ENCODE data around the gene FERMT1.
"Not testable (repeated sequence)": the region's sequence is repeated elsewhere in the genome, so short reads cannot be mapped to it uniquely, and the experiment has no call there.

Gene FERMT1

DNA sequence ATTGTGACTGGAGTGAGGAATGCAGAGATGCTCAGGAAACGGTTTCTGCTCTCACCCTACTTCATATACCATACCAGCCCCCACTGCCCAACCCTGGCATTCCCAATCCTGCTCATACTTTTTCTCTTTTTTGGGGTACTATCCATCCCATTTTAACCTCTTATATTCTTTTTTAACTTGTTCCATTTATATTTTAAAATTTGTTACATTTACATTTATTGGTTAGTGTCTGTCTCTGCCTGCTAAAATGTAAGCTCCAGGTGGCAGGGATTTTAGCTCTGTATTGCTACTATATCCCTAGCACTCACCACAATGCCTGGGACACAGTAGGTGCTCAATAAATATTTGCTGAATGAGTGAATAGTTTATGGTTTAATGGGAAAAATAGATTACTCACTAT is 8.1 kb downstream of the FERMT1 start:
- DNase-seq, result no peak

DNA sequence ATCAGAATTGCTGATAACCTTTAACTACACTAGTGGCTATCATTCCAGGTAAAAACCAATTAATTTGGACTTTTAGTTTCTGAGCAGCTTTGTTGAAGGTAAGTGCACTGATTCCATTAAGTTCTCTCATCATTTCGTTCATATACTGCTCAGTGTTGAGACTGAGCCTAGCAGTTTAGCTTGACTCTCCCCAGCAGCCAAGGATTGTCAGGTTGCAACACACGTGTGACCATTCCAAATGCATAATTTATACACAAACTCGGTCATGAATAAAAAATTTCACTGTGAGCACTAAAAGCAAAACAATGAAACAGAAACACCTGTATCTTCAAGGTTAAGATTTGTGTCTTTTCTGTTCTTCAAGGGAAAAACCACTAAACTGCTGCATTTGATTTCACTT is 8.9 kb downstream of the FERMT1 start:
- no peak for DNase-seq

DNA sequence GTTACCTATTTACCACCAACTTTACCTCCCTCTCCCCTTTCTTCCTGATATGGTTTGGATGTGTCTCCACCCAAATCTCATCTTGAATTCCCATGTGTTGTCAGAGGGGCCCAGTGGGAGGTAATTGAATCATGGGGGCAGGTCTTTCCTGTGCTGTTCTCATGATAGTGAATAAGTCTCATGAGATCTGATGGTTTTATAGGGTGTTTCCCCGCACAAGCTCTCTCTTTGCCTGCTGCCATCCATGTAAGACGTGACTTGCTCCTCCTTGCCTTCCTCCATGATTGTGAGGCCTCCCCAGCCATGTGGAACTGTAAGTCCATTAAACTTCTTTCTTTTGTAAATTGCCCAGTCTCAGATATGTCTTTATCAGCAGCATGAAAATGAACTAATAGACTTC is 9.9 kb downstream of the FERMT1 start:
- not testable (repeated sequence) for DNase-seq

DNA sequence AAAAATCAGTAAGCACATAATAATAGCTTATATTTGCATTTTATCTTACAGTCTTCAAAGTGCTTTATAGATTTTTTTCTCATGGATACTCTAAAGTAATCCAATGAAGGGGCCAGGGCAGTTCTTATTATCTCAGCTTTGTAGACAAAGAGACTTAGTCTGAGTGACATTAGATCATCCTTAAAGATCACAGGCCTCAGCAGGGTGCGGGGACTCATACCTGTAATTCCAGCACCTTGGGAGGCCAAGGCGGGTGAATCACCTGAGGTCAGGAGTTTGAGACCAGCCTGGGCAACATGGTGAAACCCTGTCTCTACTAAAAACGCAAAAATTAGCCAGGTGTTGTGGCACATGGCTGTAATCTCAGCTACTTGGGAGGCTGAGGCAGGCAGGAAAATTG is 14.5 kb downstream of the FERMT1 start:
- DNase-seq, result no peak

DNA sequence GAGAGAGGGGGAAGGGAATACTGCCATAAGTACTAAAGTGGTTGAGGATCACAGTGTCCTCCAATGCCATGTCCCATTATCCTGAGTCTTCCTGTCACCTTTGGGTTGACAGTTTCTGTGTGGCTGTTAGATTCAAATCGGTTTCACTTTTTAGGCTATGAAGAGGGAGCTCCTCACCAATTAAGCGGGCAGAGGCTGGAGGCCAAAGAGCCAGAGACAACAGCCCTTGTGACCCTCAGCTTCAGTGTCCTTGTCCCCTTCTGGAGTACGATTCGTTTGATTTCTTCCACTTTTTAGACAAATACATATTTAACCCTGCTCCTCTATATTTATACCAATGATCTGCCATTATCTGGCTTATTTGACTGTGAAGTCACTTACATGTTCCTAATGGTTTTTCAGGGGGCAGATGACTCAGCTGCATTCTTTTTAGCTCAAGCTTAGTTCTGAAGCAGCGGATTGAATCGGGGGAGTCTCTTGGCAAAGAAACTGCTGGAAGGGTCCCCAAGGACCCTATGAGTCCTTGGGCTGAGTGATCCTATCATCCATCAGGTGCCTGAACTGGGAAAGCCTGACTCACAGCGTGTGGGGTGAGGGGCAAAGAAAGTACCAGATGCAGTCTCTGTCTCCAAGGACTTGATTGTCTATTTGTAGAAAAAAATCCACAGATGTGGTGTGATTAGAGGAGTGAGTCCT is 18.2 kb downstream of the FERMT1 start:
- no peak for DNase-seq

DNA sequence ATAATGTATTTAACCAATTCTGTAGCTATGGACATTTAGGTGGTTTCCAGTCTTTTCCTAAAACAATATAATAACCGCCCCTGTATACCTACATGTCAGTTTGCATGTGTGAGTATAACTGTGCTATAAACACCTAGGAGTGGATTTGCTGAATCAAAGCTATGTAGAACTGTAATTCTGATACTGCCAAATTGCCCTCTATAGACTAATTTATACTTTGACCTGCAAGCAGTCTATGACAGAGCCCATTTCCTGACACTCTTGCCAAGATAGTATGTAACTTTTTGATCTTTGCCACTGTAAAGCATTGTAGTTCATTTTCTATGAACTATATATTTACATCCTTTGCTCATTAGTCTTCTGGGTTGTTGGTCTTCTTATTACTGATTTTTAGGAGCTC is 19.5 kb downstream of the FERMT1 start:
- DNase-seq, result no peak

DNA sequence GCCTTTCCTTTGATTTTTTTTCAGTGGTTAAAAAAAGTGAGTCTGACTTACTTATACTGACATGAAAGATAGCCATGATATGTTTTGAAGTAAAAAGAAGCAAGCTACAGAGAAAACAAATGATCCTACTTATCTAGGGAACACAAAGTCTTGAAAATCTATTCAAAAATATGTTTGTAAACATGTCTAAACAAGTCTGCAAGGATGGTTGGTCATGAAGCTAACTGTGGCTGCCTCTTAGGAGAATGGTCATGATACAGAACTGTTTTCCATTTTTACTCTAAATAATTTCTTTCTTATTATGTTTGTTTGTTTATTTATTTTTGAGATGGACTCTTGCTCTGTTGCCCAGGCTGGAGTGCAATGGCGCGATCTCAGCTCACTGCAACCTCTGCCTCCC is 21.5 kb downstream of the FERMT1 start:
- DNase-seq, result no peak

DNA sequence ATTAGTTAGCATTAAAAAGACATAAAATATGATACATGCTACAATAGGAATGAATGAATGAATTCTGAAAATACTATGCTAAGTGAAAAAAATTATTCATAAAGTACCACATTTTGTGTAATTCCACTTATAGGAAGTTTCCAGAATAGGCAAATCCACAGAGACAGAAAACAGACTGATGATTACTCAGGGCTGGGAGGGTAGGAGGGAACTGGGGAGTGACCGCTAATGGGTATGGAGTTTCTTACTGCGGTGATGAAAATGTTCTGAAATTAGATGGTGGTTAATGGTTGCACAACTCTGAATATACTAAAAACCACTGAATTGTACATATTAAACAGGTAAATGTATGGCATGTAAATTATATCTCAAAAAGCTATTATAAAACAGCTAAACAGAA is 22.6 kb downstream of the FERMT1 start:
- no peak for DNase-seq

DNA sequence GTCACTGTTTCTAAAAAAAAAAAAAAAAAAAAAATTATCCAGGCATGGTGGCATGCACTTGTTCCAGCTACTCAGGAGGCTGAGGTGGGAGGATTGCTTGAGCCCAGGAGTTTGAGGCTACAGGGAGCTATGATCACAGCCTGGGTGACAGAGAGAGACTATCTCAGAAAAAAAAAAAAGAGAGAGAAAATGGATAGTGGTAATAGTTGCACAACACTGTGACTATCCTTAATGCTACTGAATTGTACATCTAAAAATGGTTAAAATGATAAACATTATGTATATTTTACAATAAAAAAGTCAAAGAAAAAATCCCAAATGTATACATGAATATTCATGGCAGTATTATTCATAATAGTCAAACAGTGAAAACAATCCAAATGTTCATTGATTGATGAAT is 23.0 kb downstream of the FERMT1 start:
- no peak for DNase-seq

DNA sequence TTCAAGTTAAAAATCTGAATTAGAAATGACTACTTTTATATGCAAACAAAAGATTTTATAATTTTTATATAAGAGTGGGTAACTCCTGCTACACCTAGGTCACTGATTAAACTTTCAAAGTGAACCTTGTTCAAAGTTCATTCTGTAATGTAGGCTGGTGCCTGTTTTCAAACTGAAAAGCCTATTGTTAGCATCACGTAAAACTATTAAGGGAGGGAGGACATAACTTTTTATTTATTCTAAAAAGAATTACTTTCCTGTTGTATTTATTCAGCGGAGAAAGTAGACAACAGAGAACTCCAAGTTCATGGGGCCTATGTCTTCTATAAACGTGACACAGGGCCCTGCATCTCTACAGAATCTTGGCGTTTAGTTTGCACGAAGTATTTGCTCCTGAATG is 27.4 kb downstream of the FERMT1 start:
- DNase-seq, result no peak

DNA sequence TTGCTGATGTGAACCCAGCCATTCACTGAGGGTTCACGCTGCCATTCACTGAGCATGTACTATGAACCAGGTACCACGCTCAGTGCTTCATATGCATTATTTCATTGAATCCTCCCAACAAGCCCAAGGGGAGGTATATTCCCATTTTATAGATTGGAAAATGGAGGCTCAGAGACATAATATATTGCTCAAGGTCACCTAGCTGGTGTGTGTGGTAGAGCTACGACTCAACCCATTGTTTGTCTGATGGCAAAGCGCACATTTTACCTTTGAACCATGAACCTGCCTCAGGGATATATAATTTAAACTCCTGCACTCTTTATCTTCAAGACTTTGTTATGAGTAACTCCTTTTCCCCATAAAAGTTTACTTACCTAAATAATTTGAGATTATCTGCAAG is 28.3 kb downstream of the FERMT1 start:
- DNase-seq, result no peak

DNA sequence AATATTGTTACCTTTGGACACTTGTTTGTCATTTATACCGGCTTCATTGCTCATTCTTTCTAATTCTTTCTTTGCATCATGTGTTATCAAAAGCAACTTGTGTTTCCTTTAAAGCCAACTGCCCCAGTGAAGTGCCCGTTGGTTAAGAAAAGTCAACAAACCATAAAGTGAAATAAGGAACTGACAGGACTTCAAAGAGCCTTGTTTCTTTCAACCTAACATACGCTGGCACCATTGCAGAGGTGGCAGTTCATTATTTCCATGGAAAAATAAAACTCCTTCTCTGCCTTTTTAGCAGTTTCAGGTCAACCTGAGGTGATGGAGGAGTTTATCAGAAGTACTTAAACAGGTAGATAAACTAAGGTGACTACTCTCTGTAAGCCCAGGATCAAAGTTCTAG is 28.8 kb downstream of the FERMT1 start:
- no peak for DNase-seq

DNA sequence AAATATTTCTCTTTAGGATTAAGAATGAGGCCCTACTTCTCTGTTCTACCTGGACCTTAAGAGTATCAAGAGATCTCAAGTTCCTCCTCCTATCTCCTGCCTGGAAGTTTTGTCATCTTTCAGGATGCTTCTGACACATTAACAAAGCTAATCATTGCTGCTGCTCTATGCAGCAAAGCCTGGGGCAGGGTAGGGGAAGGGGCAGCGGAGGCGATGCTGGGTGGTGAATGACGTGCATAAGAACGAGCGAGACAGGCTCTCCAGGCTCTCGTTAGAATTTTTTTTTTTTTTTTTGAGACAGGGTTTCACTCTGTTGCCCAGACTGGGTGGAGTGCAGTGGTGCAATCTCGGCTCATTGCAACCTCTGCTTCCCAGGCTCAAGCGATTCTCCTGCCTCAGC is 31.2 kb downstream of the FERMT1 start:
- no peak for DNase-seq

DNA sequence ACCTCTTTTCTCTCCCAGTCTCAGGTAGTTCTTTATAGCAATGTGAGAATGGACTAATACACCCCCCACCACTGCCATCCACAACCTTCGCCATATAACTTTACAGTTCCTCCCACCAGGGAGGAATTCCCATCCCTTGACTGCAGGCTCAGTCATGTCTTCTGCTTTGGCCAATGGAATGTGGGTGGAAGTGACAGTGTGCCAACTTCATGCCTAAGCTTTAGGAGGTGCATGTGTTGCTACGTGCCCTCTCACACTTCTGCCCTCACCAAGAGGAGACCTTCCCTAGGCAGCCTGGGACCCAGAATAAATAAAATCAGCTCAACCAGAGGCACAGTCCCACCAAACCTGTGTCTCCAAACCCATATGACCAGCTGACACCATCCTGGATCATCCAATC is 36.0 kb downstream of the FERMT1 start:
- no peak for DNase-seq

DNA sequence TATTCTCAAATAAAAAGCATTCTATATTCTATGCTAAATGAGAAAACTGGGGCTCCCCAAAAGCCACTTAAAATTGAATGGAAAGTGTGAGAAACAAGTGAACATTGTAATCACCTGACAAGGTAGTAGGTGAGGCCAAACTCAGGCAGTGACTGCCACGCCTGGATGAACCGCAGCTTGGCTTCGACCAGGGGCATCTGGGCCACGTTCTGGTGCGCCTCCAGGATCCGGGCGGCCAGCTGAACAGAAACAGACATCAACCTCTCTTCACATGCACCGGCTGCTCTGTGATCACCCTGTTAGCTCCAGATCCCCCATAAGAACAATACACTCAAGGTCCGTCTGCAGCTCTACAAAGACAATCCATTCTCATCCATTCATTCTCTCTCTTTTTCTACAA is 38.9 kb downstream of the FERMT1 start:
- DNase-seq, result no peak

DNA sequence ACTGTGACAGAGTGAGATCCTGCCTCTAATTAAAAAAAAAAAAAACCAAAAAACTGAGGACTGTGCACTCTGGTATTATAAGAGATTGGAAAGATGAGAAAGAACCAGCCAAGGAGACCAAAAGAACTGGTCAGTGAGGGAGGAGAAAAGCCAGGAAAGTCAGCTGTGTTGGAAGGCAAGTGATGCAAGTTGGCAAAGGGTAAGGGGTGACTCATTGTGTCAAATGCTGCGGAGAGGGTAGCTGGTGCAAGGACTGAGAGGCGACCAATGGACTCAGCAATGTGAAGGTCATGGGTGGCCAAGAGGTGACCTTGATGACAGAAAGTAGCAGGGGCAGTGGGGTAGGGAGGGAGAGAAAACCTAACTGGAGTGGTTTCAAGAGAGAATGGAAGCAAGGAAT is 41.6 kb downstream of the FERMT1 start:
- no peak for DNase-seq

DNA sequence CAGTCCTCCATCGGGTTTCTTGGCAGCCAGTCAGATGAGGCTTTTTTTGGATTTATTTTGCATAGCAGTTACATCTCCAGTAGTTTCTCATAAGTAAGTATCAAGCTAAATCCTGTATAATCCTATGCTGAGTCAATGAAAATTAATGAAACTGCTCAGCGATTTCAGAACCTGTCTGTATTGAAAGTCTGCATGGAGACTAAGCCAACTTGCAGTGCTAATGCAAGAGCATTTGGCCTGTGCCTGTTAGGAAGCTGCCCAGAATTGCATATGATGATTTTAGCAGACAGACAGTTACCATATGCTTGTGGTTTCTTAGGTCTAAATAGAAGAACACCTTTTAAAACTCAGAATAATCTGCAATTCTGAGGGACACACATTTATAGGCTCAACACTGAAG is 43.8 kb downstream of the FERMT1 start:
- no peak for DNase-seq

DNA sequence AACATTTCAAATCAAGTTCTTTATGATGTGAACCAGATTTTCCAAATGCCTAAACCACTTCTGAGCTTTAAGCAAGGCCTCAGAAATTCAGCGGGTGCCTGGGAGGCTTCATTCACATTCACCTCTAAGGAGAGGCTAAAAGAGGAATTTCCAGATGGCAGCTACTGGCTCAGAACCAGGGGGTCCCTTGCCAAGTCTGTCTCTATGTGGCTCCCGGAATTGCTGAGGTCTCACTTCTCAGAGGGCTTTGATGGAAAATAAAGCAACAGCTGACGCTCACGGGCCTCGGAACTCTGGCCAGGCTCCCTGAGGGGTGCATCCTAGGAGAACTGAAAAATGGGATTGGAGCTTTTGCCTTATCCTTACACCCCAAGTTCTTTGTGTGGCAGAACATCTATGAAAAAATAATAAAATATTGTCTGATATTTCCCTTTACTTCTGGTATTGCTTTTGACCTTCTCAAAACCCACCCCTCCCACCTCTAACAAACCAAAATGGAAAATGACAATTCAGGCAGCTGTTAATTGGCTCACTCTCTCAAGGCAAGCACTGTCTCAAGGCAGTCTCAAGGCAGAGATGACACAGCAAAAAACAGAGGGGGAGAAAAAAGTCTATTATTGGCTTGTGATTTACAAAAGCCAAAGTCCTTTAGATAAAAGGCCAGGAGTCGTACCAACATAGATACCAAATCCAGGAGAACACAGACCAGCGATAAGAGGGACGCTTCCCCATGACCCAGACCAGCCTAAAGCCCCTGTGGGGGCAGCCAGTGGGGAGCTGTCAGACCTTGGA is 47.2 kb downstream of the FERMT1 start:
- DNase-seq, result no peak

DNA sequence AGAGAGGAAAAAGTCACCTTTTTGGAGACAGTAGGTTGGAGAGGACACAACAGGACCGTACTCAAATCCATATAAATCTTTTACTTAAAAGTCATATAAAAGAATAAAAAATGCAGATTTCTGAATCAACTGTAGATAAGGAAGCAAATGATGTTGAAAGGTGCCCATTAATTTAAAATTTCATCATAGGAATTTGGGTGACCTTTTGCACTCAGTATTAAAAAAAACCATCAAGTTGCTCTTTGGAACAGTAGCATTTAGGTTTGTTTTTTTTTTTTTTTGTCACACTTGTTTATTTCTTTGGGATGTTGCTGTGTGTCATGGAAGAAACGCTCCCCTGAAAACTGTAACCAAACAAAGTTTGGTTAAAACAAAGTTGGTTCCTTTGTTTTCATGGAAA is 48.0 kb downstream of the FERMT1 start:
- no peak for DNase-seq

DNA sequence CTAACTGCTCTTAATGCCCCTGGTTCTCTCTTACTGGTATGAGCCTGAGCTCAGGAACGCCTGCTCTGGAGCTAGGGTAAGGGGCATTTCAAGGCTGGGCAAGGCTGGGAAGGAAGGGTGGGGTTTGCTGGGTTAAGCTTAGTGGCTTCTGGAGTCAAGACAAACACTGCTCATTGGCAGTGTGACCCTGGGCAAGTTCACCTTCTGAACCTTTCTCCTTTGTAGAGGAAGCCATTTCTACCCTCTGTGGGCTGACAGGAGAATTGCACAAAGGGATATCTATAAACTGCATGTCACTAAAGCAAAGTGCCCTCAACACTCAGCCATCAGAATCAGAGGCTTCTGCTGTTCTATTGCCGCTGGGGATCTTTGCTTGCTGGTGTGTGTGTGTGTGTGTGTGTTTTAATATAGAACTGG is 48.7 kb downstream of the FERMT1 start:
- no peak for DNase-seq

DNA sequence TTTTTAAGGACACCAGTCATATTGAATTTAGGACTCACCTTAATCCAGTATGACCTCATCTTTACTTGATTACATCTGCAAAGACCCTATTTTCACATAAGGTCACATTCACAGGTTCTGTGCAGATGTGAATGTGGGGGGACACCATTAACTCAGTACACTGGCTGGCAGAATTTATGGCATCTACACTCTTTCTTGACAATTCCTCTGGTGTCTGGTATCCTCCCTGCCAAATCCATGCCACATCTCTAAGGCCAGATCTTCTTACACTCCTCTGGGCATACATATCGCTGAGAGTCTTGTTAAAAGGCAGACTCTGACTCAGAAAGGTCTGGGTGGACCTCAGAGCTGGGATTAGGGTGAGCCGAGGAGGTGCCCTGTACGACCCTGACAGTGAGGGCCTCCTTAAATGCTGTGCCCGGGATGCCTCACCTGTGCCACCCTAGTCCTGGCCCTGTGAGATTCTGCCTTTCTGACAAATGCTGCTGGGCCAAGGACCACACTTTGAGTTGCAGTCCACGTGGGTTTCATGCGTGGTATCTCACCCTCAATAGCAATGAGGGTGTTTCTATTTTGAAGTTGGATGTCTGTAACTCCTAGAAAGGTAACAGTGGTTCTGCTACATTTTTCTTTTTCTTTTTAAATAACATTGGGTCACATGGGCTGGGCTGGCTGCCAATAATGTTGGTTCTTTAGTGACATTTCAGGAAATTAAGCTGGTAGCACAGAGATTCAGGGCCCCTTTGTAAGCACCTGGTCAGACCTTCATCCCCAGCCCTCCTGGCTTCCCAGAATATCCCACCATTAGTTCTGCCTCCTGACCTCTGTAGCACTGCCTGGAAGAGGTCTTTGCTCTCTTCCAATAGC is 51.8 kb downstream of the FERMT1 start:
- DNase-seq, result no peak

DNA sequence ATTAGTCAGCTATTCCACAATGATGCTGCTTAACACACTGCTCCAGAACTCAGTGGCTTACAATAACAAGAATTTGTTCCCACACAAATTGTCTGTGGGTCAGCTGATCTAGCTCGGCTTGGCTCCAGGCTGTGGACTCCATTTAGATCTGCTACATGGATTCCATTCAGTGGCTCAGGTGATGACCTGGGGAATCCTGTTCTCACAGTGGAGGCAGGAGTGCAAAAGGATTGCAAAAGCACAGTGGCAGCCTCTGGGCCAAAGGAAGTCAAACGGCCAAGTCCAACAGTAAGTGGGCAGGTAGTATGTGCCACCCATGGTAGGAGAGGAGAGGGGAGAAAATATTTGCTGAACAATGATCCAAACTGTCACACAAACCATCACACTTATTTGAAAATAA is 53.2 kb downstream of the FERMT1 start:
- no peak for DNase-seq

DNA sequence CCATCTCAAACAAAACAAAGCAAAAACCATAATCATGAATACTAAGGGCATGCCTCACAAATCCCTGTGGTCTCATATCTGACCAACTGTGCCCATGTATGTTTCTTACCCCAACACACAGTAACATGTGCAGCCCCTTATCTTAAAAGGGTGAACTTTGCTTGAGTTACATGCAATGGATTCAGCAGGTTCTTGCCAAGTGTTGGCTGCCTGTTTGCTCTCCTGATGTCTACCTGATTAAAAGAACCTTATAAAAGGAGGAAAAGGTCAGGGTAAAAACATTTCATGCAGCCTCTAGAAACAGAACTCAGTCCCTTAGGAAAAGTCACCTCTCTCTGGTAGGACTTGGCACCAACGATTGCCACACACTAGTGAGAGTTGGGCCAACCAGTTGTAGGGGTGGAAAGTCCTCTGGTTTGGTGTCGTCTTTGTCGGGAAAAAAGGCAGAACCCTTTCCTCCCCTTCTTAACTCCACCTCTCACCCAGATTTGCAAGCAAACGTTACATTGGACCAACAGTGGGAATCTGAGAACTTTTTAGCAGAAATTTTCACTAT is 55.0 kb downstream of the FERMT1 start:
- DNase-seq, result no peak

DNA sequence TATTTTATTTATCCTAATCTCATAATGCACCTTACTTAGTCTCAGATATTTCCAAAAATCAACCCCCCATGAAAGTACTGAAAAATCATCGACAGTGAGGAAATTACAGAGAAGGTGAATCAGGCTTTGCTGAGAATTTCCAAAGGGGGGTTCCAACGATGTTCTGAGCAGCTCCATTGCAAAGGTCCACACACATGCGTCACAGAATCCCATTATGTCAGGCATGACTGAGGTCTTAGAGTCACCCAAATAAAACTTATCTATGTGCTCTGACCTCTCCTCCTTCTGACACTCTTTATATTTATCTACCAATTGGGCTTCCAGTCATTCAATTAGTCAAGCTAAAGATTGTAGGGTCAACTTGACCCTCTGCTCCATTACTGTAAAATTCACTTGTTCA is 56.2 kb downstream of the FERMT1 start:
- DNase-seq, result no peak

All from activated effector memory CD4-positive, alpha-beta T cell treated with Interleukin-2 at 50 U/mL for 16 hours (primary cell).